Measurements from ENCODE around the gene UST. TPM values are rescaled to one million over a fixed set of nuclear protein-coding genes. Genes with fewer than 3 reads are reported as not detected.

Gene UST
- total and polyA plus RNA-seq, 2 of the 8 experiments (the other 6 are each of a cell fraction or from before 2014, with no cell fraction given): 13.5 to 34.5 TPM

DNA sequence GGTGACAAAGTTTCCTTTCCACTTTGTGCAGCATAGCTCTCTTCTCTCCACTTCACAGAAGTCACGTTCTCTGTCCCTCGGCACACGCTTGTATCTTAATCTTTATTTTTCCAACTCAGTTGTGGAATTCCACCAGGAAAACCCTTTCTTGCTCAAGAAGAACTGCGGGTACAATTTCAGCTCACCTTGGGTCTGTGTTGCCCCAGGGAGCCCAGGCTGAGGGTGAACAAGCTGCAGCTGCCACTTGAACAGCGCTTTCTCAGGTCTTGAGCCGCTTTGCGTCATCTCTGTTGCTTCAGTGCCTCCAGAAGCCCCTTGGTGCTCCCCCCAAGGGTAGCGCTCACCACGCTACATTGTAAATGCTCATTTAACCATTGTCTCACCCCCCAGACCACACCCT lies 341.5 kb downstream of the UST start (continued):
- no peak for TF ChIP-seq MAX (IDR thresholded peaks at IDR 0.05)

Data from H1 (cell line).